Prostate gland (tissue), 2 donors: ENCODE measurements around the gene GLS. TPM values are rescaled to one million over a fixed set of nuclear protein-coding genes. Genes with fewer than 3 reads are reported as not detected.
A peak's percentile ranks its signal among the peaks of the same experiment; 100 is the strongest.

Source experiments
- DNase-seq: peaks from one replicate; pipeline ENCODE4 v3.0.0-alpha.2; 2019; ENCODE audit warnings: low spot score
- H3K27ac ChIP-seq, 2 donors: fragments of 200-600 bp; sonication (generic); 2 replicates each; pipeline ENCODE4 v1.5.1; 2017 to 2019
- H3K27me3 ChIP-seq: fragments of 200-600 bp; sonication (generic); replicated peaks from 2 replicates; pipeline ENCODE4 v1.5.1; 2019; ENCODE audit not compliant: insufficient read depth
- H3K36me3 ChIP-seq, 2 donors: fragments of 200-600 bp; sonication (generic); 1 replicate in 1 of 2; 2 replicates in 1 of 2; pipeline versions ENCODE4 v1.5.1 to v1.8.1; 2017 to 2019
- H3K4me1 ChIP-seq: fragments of 200-600 bp; sonication (generic); replicated peaks from 2 replicates; pipeline ENCODE4 v1.5.1; 2019
- H3K4me3 ChIP-seq, 2 donors: fragments of 200-600 bp; sonication (generic); 2 replicates each; pipeline ENCODE4 v1.5.1; 2017 to 2019
- H3K9me3 ChIP-seq: fragments of 200-600 bp; sonication (generic); 2 replicates; pipeline ENCODE4 v1.5.1; 2017
- CTCF ChIP-seq, 4 experiments: fragments of 200-600 bp in 2 of 4; fragments of 450-650 bp in 2 of 4; sonication (generic) in 2 of 4; IDR thresholded peaks; 1 replicate in 3 of 4; 2 replicates in 1 of 4; pipeline ENCODE4 v1.5.1; 2016 to 2019; ENCODE audit warnings: antibody characterized with exemption in 4 of 4, mild to moderate bottlenecking in 2 of 4, moderate library complexity in 2 of 4
- POLR2A ChIP-seq: fragments of 450-650 bp; IDR thresholded peaks from one replicate; pipeline ENCODE4 v1.6.1; 2016; ENCODE audit warnings: antibody characterized with exemption, mild to moderate bottlenecking
- POLR2AphosphoS5 ChIP-seq: sonication (generic); formaldehyde crosslinking; IDR thresholded peaks from one replicate; pipeline ENCODE4 v1.6.1; 2017; ENCODE audit warnings: antibody characterized with exemption
- WGBS: methylation state at CpG from one replicate; pipeline ENCODE4 v1.1.5; 2018; 5-methylcytosine and 5-hydroxymethylcytosine counted together
- intact Hi-C: fragments of 100-400 bp; cut with DNase I; formaldehyde crosslinking; loops from one replicate; pipeline ENCODE4 v1.14.2; 2022
- total RNA-seq, 2 donors: library from RNA; depleted of rRNA; stranded (reverse); fragments of >200 nt; gene quantifications; one replicate each; pipeline ENCODE4 v1.1.0, GENCODE V29; 2016

GLS gene
- total RNA-seq: 10 to 100 TPM; 30.6 to 74.9 TPM

- intact Hi-C loops: loop anchor here (5.0 kb wide), 1 partner anchor 132 kb away; the partner anchor contains the start of gene STAT1
- DNase-seq: peak; percentile 97
- Histone ChIP-seq H3K27me3 (no peaks in the 10 kb centered on the region), H3K4me3 (peak within 1 kb of the TSS; percentile 83 to 94), H3K9me3 (no peaks in the 10 kb centered on the region), H3K27ac (peak within 1 kb of the TSS; percentile 92 to 93), H3K4me1 (peaks cover 3% of the 10 kb centered on the region), H3K36me3 (no peaks in the 10 kb centered on the region)
- WGBS: 0% methylated on average over 49 of the region's 56 CpGs
- peak; percentile 90 for TF ChIP-seq POLR2A
- TF ChIP-seq CTCF (IDR thresholded peaks at IDR 0.05): no peak
- peak; percentile 97 for TF ChIP-seq POLR2AphosphoS5
Observed at GRCh38 chr2:190880378-190881083, at the start of gene GLS. Gene GLS (plus strand): TSS chr2:190880821. CDS start chr2:190881085, 264 bp downstream.

- no peak for TF ChIP-seq POLR2A
- TF ChIP-seq CTCF (IDR thresholded peaks at IDR 0.05): no peak
- no peak for TF ChIP-seq POLR2AphosphoS5
- Histone ChIP-seq H3K9me3 (no peaks in the 10 kb centered on the region), H3K36me3 (no peaks in the 10 kb centered on the region), H3K27me3 (no peaks in the 10 kb centered on the region), H3K27ac (no peak overlapping the region), H3K4me3 (no peak overlapping the region), H3K4me1 (no peaks in the 10 kb centered on the region)
- no peak for DNase-seq
- intact Hi-C loops: no loop called here
- 82% methylated on average over 3 of the region's 3 CpGs for WGBS
Observed at GRCh38 chr2:190831941-190832340, 48.7 kb upstream of the GLS start.

- Histone ChIP-seq H3K36me3 (no peaks in the 10 kb centered on the region), H3K9me3 (no peaks in the 10 kb centered on the region), H3K4me3 (no peak overlapping the region), H3K27ac (no peak overlapping the region), H3K4me1 (no peaks in the 10 kb centered on the region), H3K27me3 (no peaks in the 10 kb centered on the region)
- TF ChIP-seq POLR2AphosphoS5 (no peak), CTCF (IDR thresholded peaks at IDR 0.05) (no peak), POLR2A (no peak)
- intact Hi-C loops: no loop called here
- WGBS: 47% methylated on average over 1 of the region's 1 CpG
- DNase-seq: no peak
Observed at GRCh38 chr2:190834890-190835208, 45.8 kb upstream of the GLS start.

- WGBS: 73% methylated on average over 3 of the region's 3 CpGs
- TF ChIP-seq CTCF (IDR thresholded peaks at IDR 0.05) (no peak), POLR2A (no peak), POLR2AphosphoS5 (no peak)
Observed at GRCh38 chr2:190835303-190835930, 45.2 kb upstream of the GLS start.

GRCh38 chr2:190836767-190837166, 43.9 kb upstream of the GLS start:
- Histone ChIP-seq H3K27ac (no peak overlapping the region), H3K36me3 (no peaks in the 10 kb centered on the region), H3K9me3 (no peaks in the 10 kb centered on the region), H3K27me3 (no peaks in the 10 kb centered on the region), H3K4me1 (no peaks in the 10 kb centered on the region), H3K4me3 (no peak overlapping the region)
- DNase-seq: no peak
- 95% methylated on average over 3 of the region's 3 CpGs for WGBS
- intact Hi-C loops: no loop called here
- TF ChIP-seq POLR2AphosphoS5 (no peak), POLR2A (no peak), CTCF (IDR thresholded peaks at IDR 0.05) (no peak)

More at GRCh38 chr2:190835303-190835930, 45.2 kb upstream of the GLS start:
- Histone ChIP-seq H3K27ac (no peak overlapping the region), H3K4me3 (no peak overlapping the region), H3K9me3 (no peaks in the 10 kb centered on the region), H3K4me1 (no peaks in the 10 kb centered on the region), H3K27me3 (no peaks in the 10 kb centered on the region), H3K36me3 (no peaks in the 10 kb centered on the region)
- intact Hi-C loops: no loop called here
- DNase-seq: no peak
